Stimulated activated CD4-positive, alpha-beta T cell treated with anti-CD3 and anti-CD28 coated beads, Interleukin-1b, Interleukin-23, amount 100 ng/mL, for 24 hours (primary cell): ENCODE data around the gene ALDH1L2.
"Not testable (repeated sequence)": the region's sequence is repeated elsewhere in the genome, so short reads cannot be mapped to it uniquely, and the experiment has no call there.

ENCODE experiments used
- DNase-seq, 4 experiments: peaks; one replicate each; pipeline ENCODE4 v3.0.0-alpha.2; 2020; ENCODE audit warnings: low read depth in 4 of 4, low spot score in 1 of 4

Gene ALDH1L2

DNA sequence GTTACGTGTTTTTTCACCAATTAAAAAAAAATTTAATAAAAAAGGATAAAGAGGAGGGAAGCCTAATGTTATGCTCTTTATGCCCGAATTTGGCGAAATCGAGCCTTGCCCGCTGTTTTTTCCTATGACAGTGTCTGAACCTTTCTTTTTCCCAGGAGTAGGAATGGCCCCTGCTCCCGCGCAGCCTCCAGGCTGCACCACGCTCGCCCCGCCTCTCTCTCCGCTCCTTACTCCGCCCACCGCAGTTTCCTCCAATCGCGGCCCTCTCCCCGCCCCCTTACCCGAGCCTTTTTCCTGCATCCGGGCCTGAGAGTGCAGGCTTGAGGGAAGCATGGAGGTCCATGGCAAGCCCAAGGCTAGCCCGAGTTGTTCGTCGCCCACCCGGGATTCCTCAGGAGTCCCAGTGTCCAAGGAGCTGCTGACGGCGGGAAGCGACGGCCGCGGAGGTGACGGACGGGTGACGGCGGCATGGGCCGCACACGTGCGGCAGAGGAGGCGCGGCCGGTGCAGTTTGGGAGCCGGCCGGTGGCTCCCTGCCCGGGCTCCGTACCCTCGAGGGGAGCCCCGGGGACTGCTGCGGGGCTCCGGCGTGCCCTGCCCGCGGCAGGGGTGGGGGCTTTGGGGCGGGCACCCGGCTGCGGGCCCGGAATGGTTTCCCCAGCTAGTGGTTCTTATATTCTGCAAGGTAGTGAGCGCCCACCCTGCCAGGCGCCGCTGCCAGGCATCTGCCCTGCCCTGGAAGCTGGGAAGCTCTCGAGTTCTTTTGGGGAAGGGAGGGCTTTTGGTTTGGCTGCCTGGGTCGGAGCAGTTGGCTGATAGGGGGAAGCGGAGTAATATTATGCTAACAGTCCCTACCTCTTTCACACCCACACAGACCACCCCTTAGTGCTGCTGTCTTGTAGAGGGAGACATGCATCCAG, 98.0 kb downstream of the ALDH1L2 start, which contains the start of gene NOPCHAP1:
Gene NOPCHAP1, plus strand, starts transcription at position 295 of the 920 bp plus-strand sequence. Its CDS starts 37 bp downstream, at position 332.
- DNase-seq, result peak; percentile 55 to 88 (median 78)

DNA sequence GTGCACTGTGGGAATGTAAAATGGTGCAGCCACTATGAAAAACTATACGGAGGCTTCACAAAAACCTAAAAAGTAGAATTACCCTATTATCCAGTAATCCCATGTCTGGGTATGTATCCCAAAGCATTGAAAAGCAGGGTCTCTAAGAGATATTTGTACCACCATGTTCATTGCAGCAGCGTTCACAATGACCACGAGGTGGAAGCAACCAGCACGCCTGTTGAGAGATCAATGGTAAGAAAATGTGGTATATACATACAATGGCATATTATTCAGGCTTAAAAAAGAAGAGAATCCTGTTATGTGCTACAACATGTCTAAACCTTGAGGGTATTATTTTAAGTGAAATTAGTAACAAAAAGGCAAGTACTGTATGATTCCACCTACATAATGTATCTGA, 99.1 kb downstream of the ALDH1L2 start:
- DNase-seq, result no peak

DNA sequence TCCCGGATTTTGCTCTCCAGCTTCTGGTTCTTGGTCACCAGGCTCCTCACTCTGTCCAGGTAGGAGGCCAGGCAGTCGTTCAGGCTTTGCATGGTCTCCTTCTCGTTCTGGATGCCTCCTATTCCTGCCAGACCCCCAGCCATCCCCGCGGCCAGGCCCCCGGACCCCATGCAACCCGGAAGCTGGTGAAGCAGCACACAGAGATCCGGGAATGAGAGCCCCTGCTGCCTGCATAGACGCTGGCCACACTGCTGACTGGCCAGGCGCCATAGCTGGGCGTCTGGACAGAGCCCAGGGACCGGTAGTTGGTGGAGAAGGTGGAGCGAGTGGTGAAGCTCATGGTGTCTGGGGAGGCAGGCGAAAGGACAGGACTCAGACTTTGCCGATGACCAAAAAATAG, 106.6 kb downstream of the ALDH1L2 start:
- DNase-seq, result not testable (repeated sequence)

DNA sequence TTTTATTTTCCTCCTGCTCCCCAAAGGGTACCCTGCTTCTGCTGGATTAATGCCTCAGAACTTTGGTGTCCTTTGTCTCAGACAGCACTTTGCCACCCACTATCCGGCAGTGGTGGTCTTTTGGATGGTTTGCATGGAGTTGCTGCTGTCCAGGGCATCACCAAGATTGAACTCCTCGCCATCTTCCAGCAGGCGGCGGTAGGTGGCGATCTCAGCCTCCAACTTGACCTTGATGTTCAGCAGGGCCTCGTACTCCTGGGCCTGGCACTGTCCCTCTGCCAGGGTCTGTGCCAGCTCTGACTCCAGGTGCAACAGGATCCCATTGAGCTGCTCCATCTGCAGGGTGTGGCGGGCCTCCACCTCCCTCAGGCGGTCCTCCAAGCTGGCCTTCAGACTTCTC, 107.6 kb downstream of the ALDH1L2 start:
- DNase-seq, result no peak

DNA sequence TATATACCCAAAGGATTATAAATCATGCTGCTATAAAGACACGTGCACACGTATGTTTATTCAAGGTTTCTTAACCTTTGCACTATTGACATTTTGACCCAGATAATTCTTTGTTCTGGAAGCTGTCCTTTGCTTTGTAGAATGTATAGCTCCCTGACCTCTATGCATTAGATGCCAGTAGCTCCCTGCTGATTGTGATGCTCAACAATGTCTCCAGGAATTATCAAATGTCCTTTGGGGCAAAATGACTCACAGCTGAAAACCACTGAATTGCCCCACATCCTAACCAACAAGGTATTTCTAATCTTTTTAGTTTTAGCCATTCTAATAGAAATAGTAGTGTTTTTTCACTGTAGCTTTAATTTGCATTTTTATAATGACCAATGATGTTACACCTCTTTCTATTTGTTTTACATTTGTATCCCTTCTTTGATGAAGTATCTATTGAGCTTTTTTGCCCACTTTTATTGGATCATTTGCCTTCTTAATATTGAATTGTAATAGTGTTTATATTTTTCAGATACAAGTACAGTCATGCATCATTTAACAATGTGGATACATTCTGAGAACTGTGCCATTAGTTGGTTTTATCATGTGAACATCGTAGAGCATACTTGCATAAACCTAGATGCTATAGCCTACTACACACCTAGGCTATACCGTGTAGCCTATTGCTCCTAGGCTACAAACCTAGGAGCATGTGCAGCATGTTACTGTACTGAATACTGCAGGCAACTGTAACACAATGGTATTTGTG, 108.5 kb downstream of the ALDH1L2 start:
- no peak for DNase-seq

DNA sequence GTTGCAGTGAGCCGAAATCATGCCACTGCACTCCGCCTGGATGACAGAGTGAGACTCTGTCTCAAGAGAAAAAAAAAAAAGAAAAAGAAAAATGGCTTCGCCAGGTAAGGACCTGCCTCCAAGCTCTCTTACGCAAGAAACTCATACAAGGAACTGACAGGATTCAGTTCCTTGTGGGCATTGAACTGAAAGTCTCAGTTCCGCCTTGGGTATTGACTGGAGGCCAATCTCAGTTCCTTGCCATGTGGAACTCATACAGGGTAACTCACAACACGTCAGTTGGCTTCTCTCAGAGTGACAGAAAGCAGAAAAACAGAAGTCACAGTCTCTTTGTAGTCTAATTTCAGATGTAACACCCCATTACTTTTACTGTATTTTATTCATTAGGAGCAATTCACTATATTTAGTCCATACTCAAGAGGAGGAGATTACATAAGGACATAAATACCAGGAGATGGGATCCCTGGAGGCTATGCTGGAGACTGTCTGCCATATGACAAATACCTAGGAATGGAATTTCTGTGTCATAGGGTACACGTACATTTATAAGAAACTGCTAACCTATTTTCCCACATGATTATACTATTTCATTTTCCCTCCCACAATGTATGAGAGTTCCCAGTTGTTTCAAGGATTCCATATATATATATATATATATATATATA, 109.5 kb downstream of the ALDH1L2 start:
- DNase-seq, result no peak

DNA sequence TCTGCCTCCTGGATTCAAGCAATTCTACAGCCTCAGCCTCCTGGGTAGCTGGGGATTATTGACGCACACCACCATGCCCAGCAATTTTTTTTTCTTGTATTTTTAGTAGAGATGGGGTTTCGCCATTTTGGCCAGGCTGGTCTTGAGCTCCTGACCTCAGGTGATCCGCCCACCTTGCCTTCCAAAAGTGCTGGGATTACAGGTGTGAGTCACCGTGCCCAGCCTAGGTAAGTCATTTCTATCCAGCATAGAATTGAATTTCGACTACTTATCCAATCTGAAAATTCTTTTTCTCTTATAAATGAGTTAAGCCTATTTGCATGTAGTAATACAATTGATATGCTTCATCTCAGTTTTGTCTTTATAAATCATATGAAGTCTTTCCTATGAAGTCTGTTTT, 111.0 kb downstream of the ALDH1L2 start:
- no peak for DNase-seq

DNA sequence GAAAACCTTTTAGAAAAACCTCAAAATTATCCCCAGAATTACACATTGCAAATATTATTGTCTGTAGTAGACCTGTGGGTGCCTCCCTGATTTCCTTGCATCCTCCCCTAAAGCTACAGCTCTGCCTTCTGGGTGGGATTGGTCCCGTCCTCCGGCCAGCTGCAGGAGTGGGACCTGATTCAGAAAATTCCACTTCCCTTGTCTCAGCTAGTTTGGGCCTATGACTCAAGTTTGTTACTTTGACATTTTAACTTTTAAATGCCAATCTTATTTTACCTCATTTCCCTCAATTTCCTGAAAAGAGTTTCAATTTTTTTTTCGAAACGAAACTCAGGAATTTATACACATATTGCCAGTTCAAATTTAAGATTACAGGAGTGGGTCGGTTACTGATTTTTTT, 113.0 kb downstream of the ALDH1L2 start:
- no peak for DNase-seq
